ENCODE data around the gene RNF151. TPM values are rescaled to one million over a fixed set of nuclear protein-coding genes. Genes with fewer than 3 reads are reported as not detected.

The RNF151 gene
- total and polyA plus RNA-seq, 2 of the 13 experiments (the other 11 are each of a cell fraction or from before 2014, with no cell fraction given): not detected

DNA sequence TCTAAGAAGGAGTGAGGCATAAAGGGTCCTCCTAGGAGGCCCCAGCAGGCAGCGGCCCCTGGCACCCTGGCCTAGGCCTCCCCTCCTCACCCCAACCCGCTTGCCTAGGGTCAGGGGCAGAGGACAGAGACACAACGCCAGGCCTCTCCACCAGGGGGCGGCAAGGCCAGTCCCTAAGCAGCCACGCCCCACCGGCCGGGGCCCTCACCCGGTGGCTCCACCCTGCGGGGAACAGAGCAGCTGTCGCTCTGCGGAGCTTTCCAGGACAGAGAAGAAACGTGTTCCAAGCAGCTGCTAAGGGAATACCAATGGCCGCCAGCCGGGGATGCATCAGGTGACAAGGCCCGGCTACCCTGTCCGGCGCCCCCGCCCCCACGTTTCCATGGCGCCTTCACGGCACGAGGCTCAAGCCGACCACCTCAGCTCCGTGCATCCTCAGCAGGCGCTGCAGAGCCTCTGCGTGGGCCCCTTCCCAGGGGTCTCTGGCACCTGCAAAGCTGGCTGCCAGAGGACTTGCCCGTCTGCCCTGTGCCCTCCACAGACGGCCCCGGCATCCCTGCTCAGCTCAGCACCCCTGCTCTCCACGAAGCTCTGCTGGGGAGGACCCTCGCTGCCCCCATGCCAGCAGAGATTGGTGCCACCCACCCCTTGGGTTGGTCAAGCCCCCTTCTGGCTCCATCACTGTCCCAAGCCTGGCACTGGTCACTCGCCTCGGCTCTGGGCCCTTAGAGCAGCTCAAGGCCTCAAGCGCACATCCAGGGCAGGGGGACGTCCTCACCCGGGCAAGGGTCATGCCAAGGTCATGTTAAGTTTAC, 37.4 kb downstream of the RNF151 start (continued):
- TF ChIP-seq, protein P1, sequence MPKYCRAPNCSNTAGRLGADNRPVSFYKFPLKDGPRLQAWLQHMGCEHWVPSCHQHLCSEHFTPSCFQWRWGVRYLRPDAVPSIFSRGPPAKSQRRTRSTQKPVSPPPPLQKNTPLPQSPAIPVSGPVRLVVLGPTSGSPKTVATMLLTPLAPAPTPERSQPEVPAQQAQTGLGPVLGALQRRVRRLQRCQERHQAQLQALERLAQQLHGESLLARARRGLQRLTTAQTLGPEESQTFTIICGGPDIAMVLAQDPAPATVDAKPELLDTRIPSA (CRISPR knock-in tag; IDR thresholded peaks at IDR 0.05; ENCODE audit: borderline replicate concordance): no peak
- TF ChIP-seq ZNF672 (CRISPR knock-in tag; IDR thresholded peaks at IDR 0.05): no peak

DNA sequence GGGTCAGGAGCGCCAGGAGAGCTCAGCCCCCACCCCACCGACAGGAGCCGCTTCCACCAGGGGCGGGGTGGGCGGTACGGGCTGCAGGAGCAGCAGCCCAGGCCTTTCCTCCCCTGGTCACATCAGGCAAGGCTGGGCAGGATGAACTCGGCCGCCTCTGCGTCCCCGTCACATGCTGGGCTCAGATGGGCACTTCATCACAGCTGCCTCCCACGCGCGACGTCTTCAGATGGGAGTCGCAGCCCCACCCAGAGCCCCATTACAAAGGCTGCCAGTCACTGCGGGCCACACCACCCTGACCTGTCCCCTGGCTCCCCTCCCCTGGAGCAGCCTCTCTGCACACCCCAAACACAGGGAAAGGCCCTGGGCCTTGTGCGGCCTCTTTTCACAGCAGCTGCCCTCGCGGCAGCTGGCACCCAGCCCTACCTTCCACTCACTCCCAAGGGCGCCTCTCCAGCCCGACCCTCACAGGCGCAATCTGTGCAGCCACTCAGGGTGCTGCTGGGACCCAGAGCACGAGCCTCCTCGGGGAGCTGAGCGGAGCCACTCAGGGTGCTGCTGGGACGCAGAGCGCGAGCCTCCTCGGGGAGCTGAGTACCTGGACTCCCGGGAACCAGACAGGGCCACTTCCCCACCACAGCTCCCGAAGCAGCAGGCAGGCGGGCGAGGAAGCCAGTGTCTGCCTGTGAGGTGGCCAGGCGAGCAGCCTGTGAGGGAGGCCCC, 38.3 kb downstream of the RNF151 start:
- no peak for DNase-seq (ENCODE audit: low spot score)
- Histone ChIP-seq H3K4me1 (ENCODE audit: insufficient read depth, low read length) (peaks cover 43% of the 10 kb centered on the region), H3K9me3 (ENCODE audit: low read length) (no peaks in the 10 kb centered on the region), H4K20me1 (ENCODE audit: insufficient read depth, low read length) (peaks cover 18% of the 10 kb centered on the region; the same call in 1 of the 2 replicates), H3K4me3 (replicated peaks in 1 of 3; ENCODE audit: insufficient read depth in 1 of 3, low read depth in 2 of 3, low read length in 3 of 3) (peak overlapping the region in 1 of 3 experiments; percentile 17; a peak in 1 of 6 replicates), H2AFZ (ENCODE audit: low read length) (no peak overlapping the region), H3K9ac (ENCODE audit: insufficient read depth, low read depth, low read length) (no peak overlapping the region), H3K4me2 (ENCODE audit: low read depth, low read length) (peak overlapping the region; percentile 42; the same call in 1 of the 2 replicates), H3K27ac (ENCODE audit: extremely low read length, insufficient read depth, low read length) (peak overlapping the region; percentile 1), H3K27me3 (ENCODE audit: control insufficient read depth in 1 of 2, insufficient read depth in 2 of 2, low read length in 2 of 2) (no peaks in the 10 kb centered on the region), H3K79me2 (ENCODE audit: insufficient read depth, low read length) (peaks cover 47% of the 10 kb centered on the region), H3K36me3 (replicated peaks in 1 of 2; ENCODE audit: control insufficient read depth in 1 of 2, insufficient read depth in 2 of 2, low read length in 2 of 2) (peaks cover 19 to 35% of the 10 kb centered on the region in 2 experiments)
- no peak; the same call in 2 of the 3 replicates for ATAC-seq
- ChIA-PET POLR2A (interaction anchor here (0.7 to 2.8 kb wide), 8 partner anchors 11 to 150 kb away, joined by 3 to 27 read pairs (median 5); partner anchors contain the start of genes GFER, NPW, RPS2 and TRAF7), CTCF (ENCODE audit: low intra/inter-chr PET ratio, low total read pairs) (interaction anchor here (1.7 kb wide), 1 partner anchor 136 kb away, joined by 10 read pairs; no protein-coding TSS in a partner anchor)
- WGBS (ENCODE audit: low lambda C conversion rate): 93% methylated on average over 21 of the region's 34 CpGs
- TF ChIP-seq ZFP36L2 (CRISPR knock-in tag; IDR thresholded peaks at IDR 0.05) (no peak), NCOA1 (CRISPR knock-in tag; IDR thresholded peaks at IDR 0.05) (no peak), ETV5 (CRISPR knock-in tag; IDR thresholded peaks at IDR 0.05; ENCODE audit: borderline replicate concordance) (no peak), ZNF792 (CRISPR knock-in tag; IDR thresholded peaks at IDR 0.05) (no peak), RBFOX2 (IDR thresholded peaks at IDR 0.05; ENCODE audit: low read depth, low read length) (peak; percentile 65), AGO2 (optimal IDR thresholded peaks at IDR 0.05; ENCODE audit: low read depth, low read length) (peak; percentile 57), ZSCAN21 (CRISPR knock-in tag; IDR thresholded peaks at IDR 0.05; ENCODE audit: borderline replicate concordance) (no peak), ZNF749 (CRISPR knock-in tag; IDR thresholded peaks at IDR 0.05; ENCODE audit: borderline replicate concordance) (no peak)
- TF ChIP-seq, protein P2, sequence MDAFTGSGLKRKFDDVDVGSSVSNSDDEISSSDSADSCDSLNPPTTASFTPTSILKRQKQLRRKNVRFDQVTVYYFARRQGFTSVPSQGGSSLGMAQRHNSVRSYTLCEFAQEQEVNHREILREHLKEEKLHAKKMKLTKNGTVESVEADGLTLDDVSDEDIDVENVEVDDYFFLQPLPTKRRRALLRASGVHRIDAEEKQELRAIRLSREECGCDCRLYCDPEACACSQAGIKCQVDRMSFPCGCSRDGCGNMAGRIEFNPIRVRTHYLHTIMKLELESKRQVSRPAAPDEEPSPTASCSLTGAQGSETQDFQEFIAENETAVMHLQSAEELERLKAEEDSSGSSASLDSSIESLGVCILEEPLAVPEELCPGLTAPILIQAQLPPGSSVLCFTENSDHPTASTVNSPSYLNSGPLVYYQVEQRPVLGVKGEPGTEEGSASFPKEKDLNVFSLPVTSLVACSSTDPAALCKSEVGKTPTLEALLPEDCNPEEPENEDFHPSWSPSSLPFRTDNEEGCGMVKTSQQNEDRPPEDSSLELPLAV (CRISPR knock-in tag; conservative IDR thresholded peaks at IDR 0.05; ENCODE audit: low read depth): no peak
- TF ChIP-seq, protein P3, sequence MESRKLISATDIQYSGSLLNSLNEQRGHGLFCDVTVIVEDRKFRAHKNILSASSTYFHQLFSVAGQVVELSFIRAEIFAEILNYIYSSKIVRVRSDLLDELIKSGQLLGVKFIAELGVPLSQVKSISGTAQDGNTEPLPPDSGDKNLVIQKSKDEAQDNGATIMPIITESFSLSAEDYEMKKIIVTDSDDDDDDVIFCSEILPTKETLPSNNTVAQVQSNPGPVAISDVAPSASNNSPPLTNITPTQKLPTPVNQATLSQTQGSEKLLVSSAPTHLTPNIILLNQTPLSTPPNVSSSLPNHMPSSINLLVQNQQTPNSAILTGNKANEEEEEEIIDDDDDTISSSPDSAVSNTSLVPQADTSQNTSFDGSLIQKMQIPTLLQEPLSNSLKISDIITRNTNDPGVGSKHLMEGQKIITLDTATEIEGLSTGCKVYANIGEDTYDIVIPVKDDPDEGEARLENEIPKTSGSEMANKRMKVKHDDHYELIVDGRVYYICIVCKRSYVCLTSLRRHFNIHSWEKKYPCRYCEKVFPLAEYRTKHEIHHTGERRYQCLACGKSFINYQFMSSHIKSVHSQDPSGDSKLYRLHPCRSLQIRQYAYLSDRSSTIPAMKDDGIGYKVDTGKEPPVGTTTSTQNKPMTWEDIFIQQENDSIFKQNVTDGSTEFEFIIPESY (CRISPR knock-in tag; IDR thresholded peaks at IDR 0.05): peak; percentile 81
- in situ Hi-C loops (cut with HindIII; ENCODE audit: extremely low pct_ligation_motif_present, low pct_unique_long_range_greater_than_20kb) (no loop called here), intact Hi-C loops (cut with micrococcal nuclease; ENCODE audit: unreplicated experiment) (no loop called here)
- no peak for FAIRE-seq
- no TSS peak for BruUV-seq (replicated peaks)

All from HepG2 (cell line).